Chondrocyte (in vitro differentiated cells): ENCODE results near the gene C3orf80. TPM values are rescaled to one million over a fixed set of nuclear protein-coding genes. Genes with fewer than 3 reads are reported as not detected.

Experiments
- DNase-seq: peaks from one replicate; pipeline ENCODE4 v3.0.0; 2021; ENCODE audit warnings: mixed read lengths, low spot score
- H3K27ac Mint-ChIP-seq: one replicate; pipeline ENCODE4 v1.8.0; 2021; ENCODE audit warnings: mild to moderate bottlenecking, moderate library complexity, mixed read lengths; ENCODE audit not compliant: unreplicated experiment
- H3K27me3 Mint-ChIP-seq: 2 replicates; pipeline ENCODE4 v1.8.0; 2021; ENCODE audit warnings: low read depth, mixed read lengths
- H3K36me3 Mint-ChIP-seq: 2 replicates; pipeline ENCODE4 v1.8.0; 2021; ENCODE audit warnings: low read depth, mixed read lengths
- H3K4me1 Mint-ChIP-seq: 2 replicates; pipeline ENCODE4 v1.8.0; 2021; ENCODE audit warnings: low read depth, mild to moderate bottlenecking, mixed read lengths
- H3K4me3 Mint-ChIP-seq: one replicate; pipeline ENCODE4 v1.8.0; 2021; ENCODE audit warnings: mild to moderate bottlenecking, moderate library complexity, mixed read lengths; ENCODE audit not compliant: unreplicated experiment
- H3K9me3 Mint-ChIP-seq: 2 replicates; pipeline ENCODE4 v1.8.0; 2021; ENCODE audit warnings: low read depth, mixed read lengths
- CTCF ChIP-seq: fragments of 200-600 bp; sonication (generic); IDR thresholded peaks from 2 replicates; pipeline ENCODE4 v1.5.0; 2021; ENCODE audit warnings: antibody characterized with exemption, mild to moderate bottlenecking, moderate library complexity
- total RNA-seq: library from RNA; stranded (reverse); gene quantifications from 3 replicates; pipeline ENCODE4 v1.2.1, GENCODE V29; 2021

C3orf80 gene
- total RNA-seq, 1 donor from 2014 or later: 0.25 TPM

GRCh38 chr3:160217675-160218074, 7.5 kb upstream of the C3orf80 start:
- TF ChIP-seq CTCF: no peak
- Mint-ChIP-seq H3K4me1 (no peaks in the 10 kb centered on the region), H3K27ac (no peak overlapping the region), H3K27me3 (peaks cover 13% of the 10 kb centered on the region), H3K4me3 (no peak overlapping the region), H3K36me3 (no peaks in the 10 kb centered on the region), H3K9me3 (no peaks in the 10 kb centered on the region)
- DNase-seq: no peak

GRCh38 chr3:160218136-160218535, 7.1 kb upstream of the C3orf80 start:
- Mint-ChIP-seq H3K36me3 (no peaks in the 10 kb centered on the region), H3K27me3 (peaks cover 15% of the 10 kb centered on the region), H3K27ac (no peak overlapping the region), H3K4me3 (no peak overlapping the region), H3K4me1 (no peaks in the 10 kb centered on the region), H3K9me3 (no peaks in the 10 kb centered on the region)
- DNase-seq: no peak
- no peak for TF ChIP-seq CTCF

- no peak for TF ChIP-seq CTCF
- Mint-ChIP-seq H3K27ac (no peak overlapping the region), H3K27me3 (peaks cover 21% of the 10 kb centered on the region), H3K4me1 (peaks cover 4% of the 10 kb centered on the region), H3K4me3 (no peak overlapping the region), H3K36me3 (no peaks in the 10 kb centered on the region), H3K9me3 (no peaks in the 10 kb centered on the region)
- no peak for DNase-seq
Observed at GRCh38 chr3:160220038-160220437, 5.2 kb upstream of the C3orf80 start.

- DNase-seq: no peak
- no peak for TF ChIP-seq CTCF
- peaks cover 22% of the 10 kb centered on the region for H3K27me3 Mint-ChIP-seq
- H3K4me3 Mint-ChIP-seq: no peak overlapping the region
- no peaks in the 10 kb centered on the region for H3K9me3 Mint-ChIP-seq
- H3K36me3 Mint-ChIP-seq: no peaks in the 10 kb centered on the region
- peaks cover 5% of the 10 kb centered on the region for H3K4me1 Mint-ChIP-seq
- no peak overlapping the region for H3K27ac Mint-ChIP-seq
Observed at GRCh38 chr3:160221019-160221418, 4.2 kb upstream of the C3orf80 start.

- peaks cover 10% of the 10 kb centered on the region for H3K4me1 Mint-ChIP-seq
- H3K9me3 Mint-ChIP-seq: no peaks in the 10 kb centered on the region
- no peak for DNase-seq
- H3K27me3 Mint-ChIP-seq: peaks cover 29% of the 10 kb centered on the region
- no peak overlapping the region for H3K27ac Mint-ChIP-seq
- no peak for TF ChIP-seq CTCF
- H3K4me3 Mint-ChIP-seq: no peak overlapping the region
- H3K36me3 Mint-ChIP-seq: no peaks in the 10 kb centered on the region
Observed at GRCh38 chr3:160224256-160224655, 966 bp upstream of the C3orf80 start.
